Effector memory CD4-positive, alpha-beta T cell (primary cell): ENCODE data around the gene PCK1.

Experiments used
- DNase-seq, 3 donors: peaks; one replicate each; pipeline ENCODE4 v3.0.0-alpha.2; 2020
- H3K27ac ChIP-seq: 2 replicates; pipeline ENCODE4 v1.7.0; 2013; ENCODE audit warnings: mild to moderate bottlenecking, low read length, moderate library complexity; ENCODE audit not compliant: insufficient read depth, poor library complexity, severe bottlenecking
- H3K27me3 ChIP-seq: replicated peaks from 2 replicates; pipeline ENCODE4 v1.7.0; 2013; ENCODE audit warnings: mild to moderate bottlenecking, low read length; ENCODE audit not compliant: insufficient read depth, control insufficient read depth, poor library complexity, severe bottlenecking
- H3K36me3 ChIP-seq: 2 replicates; pipeline ENCODE4 v1.7.0; 2013; ENCODE audit warnings: mild to moderate bottlenecking, low read length, moderate library complexity; ENCODE audit not compliant: control insufficient read depth, insufficient read depth
- H3K4me1 ChIP-seq: 2 replicates; pipeline ENCODE4 v1.7.0; 2013; ENCODE audit warnings: low read length, mild to moderate bottlenecking; ENCODE audit not compliant: control insufficient read depth, insufficient read depth, poor library complexity, severe bottlenecking
- H3K4me3 ChIP-seq: 2 replicates; pipeline ENCODE4 v1.7.0; 2013; ENCODE audit warnings: low read length, low read depth, mild to moderate bottlenecking; ENCODE audit not compliant: insufficient read depth, poor library complexity, severe bottlenecking
- H3K9me3 ChIP-seq: 2 replicates; pipeline ENCODE4 v1.7.0; 2013; ENCODE audit warnings: mild to moderate bottlenecking, low read length, moderate library complexity; ENCODE audit not compliant: control insufficient read depth

PCK1 gene

DNA sequence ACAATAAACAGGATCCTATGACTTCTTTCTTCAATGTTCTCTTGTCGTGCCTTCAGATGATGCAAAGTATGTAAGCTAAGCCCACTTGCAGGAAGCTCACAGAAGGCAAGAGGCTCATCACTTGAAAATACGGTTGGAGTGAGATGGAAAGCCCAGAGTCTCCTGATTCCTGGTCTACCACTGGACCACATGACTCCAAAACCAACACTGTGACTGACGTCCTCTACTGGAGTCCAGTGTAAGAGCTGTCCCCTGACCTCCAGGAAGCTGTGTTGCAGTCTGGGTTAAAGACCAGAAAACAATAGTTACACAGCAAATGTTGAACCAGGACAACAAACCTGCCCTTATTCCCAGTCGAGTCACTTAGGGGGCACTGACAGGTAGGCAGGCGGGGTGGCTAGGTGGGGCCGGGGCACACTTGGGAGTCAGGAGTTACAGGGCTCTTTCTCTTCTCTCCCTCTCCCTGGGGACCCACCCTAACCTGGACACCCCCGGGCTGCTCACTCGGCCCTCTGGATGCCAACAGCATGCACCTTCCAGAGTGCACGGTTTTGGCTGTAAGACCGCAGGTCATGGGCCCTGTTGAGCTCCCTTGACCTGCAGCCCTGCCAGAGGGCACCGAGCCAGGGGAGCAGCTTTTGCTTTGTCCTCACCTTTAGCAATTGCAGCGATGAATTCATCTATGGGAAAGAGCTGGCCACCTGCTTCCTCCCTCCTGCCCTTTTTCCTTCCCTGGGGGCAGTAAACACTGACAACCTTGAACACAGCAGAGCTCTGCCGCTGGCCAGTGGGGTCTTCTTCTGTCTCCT is 7.4 kb downstream of the PCK1 start:
- Histone ChIP-seq H3K27ac (no peak overlapping the region), H3K4me1 (no peaks in the 10 kb centered on the region), H3K9me3 (no peaks in the 10 kb centered on the region), H3K4me3 (no peak overlapping the region), H3K27me3 (no peaks in the 10 kb centered on the region), H3K36me3 (no peaks in the 10 kb centered on the region)
- DNase-seq, result no peak

DNA sequence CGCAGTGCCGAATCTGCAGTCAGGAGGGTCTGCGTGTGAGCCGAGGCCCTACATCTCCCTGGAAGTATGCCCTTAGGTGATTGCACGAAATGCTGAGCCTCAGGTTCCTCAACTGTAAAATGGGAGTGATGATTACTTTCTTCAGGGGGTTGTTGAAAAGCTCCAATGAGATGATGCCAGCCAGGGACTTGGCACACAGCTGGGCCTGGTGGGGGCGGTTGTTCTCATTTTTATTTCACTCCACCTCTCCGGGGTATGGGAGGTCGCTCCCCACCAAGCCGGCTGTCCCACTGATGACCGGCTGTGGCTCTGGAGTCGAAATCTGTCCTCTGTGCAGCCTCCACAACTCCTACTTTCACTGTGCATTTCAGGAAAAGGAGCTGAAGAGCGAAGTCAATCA is 8.1 kb downstream of the PCK1 start:
- DNase-seq, result no peak
- H3K4me3 ChIP-seq, result no peak overlapping the region
- no peaks in the 10 kb centered on the region for H3K4me1 ChIP-seq
- no peaks in the 10 kb centered on the region for H3K36me3 ChIP-seq
- no peaks in the 10 kb centered on the region for H3K27me3 ChIP-seq
- H3K9me3 ChIP-seq, result no peaks in the 10 kb centered on the region
- H3K27ac ChIP-seq, result no peak overlapping the region

GRCh38 chr20:57570145-57570850 is 9.4 kb downstream of the PCK1 start:
- Histone ChIP-seq H3K27me3 (no peaks in the 10 kb centered on the region), H3K9me3 (no peaks in the 10 kb centered on the region), H3K36me3 (no peaks in the 10 kb centered on the region), H3K4me3 (no peak overlapping the region), H3K4me1 (no peaks in the 10 kb centered on the region), H3K27ac (no peak overlapping the region)
- no peak for DNase-seq

DNA sequence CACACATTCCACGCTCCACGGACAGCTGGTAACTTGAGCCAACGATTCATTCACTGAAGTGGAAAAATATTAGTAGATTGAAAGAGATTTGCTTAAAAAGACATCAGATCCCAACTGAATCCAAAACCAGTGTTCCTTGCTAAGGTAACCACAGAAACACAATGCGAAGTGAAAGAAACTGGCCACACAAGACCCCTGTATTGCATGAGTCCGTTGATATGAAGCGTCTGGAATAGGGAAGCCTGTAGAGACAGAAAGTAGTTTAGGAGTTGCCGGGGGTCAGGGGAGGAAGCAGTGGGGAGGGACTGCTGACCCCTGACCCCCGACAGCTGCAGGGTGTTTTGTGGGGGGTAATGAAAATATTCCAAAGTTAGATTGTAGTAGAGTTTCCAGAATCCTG is 10.0 kb downstream of the PCK1 start:
- no peaks in the 10 kb centered on the region for H3K9me3 ChIP-seq
- no peak for DNase-seq
- no peaks in the 10 kb centered on the region for H3K4me1 ChIP-seq
- no peaks in the 10 kb centered on the region for H3K27me3 ChIP-seq
- H3K4me3 ChIP-seq, result no peak overlapping the region
- no peaks in the 10 kb centered on the region for H3K36me3 ChIP-seq
- H3K27ac ChIP-seq, result no peak overlapping the region

DNA sequence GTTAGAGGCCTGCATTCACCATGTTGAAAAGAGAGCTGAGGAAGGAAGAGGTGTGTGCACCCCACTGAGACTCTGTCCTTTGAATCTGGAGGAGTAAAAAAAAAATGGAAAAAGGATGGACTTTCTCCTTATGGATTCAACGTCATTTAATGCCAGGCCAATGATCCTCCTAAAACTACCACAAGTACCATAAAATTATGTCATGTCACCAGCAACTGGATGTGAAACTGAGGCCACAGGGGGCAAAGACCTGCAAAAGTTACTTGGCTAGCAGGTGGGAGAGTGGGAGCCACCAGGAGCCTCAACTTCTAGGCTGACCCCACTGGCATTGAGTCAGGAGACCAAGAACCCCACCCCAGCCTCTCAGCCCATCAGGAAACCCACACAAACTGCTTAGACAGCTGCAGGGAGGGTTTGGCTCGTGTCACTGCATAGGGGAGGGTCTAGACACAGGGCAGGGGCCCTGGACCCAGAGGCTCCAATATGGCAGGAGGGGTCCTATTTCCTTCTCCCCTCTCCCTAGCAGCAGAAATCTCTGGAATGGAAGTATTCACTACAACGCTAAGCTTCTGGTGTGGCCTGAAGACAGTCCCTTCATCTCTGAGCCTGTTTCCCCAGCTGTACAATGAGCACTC is 11.0 kb downstream of the PCK1 start:
- no peak overlapping the region for H3K27ac ChIP-seq
- DNase-seq, result no peak
- no peaks in the 10 kb centered on the region for H3K36me3 ChIP-seq
- no peaks in the 10 kb centered on the region for H3K27me3 ChIP-seq
- H3K4me3 ChIP-seq, result no peak overlapping the region
- H3K4me1 ChIP-seq, result no peaks in the 10 kb centered on the region
- H3K9me3 ChIP-seq, result no peaks in the 10 kb centered on the region

DNA sequence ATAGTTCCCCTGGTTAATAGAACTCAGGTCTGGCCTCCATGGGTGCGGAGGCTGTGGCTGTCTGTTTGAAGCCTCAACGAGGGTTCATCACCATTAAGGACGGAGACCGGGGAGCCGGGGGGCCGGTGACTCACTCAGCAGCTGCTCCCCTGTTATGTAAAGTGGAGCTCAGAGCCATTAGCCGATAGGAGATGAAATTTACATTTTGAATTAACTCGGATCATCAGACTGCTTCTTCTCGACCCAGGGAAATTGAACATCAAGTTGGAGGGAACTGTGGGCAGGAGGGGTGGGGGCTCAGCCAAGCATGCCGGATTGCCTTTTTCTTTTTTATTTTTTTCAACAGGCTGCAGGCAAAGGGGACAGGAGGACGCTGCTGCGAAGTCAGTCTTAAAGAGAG is 12.3 kb downstream of the PCK1 start:
- Histone ChIP-seq H3K27me3 (no peaks in the 10 kb centered on the region), H3K4me3 (no peak overlapping the region), H3K36me3 (no peaks in the 10 kb centered on the region), H3K9me3 (no peaks in the 10 kb centered on the region), H3K27ac (no peak overlapping the region), H3K4me1 (no peaks in the 10 kb centered on the region)
- no peak for DNase-seq

GRCh38 chr20:57573894-57574293 is 13.0 kb downstream of the PCK1 start:
- no peak overlapping the region for H3K27ac ChIP-seq
- H3K27me3 ChIP-seq, result no peaks in the 10 kb centered on the region
- DNase-seq, result no peak
- H3K4me1 ChIP-seq, result no peaks in the 10 kb centered on the region
- H3K4me3 ChIP-seq, result no peak overlapping the region
- H3K36me3 ChIP-seq, result no peaks in the 10 kb centered on the region
- no peaks in the 10 kb centered on the region for H3K9me3 ChIP-seq

- Histone ChIP-seq H3K27me3 (no peaks in the 10 kb centered on the region), H3K27ac (no peak overlapping the region), H3K4me3 (no peak overlapping the region), H3K4me1 (no peaks in the 10 kb centered on the region), H3K36me3 (no peaks in the 10 kb centered on the region), H3K9me3 (no peaks in the 10 kb centered on the region)
- DNase-seq, result no peak
Observed at GRCh38 chr20:57574954-57575353, 14.0 kb downstream of the PCK1 start.

DNA sequence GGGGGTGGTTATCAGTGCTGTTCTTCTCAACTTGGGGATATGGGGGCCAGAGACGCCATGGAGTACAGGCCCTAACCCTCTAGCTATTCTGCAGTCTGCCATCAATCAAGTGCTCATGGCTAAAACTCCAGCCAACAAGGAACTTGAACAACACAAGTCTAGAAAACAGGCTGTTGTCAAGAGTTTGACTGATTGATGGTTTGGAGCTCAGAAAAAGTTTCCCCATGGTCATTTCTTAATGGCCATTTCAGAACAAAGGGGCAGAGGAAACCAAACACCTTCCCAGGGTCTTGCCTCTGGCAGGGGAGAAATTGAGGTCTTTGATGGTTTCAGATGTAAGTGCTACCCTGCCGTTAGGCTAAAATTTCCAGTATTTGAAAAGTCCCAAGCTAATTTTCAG is 15.1 kb downstream of the PCK1 start:
- no peaks in the 10 kb centered on the region for H3K9me3 ChIP-seq
- no peak overlapping the region for H3K4me3 ChIP-seq
- no peak overlapping the region for H3K27ac ChIP-seq
- H3K27me3 ChIP-seq, result no peaks in the 10 kb centered on the region
- H3K4me1 ChIP-seq, result no peaks in the 10 kb centered on the region
- H3K36me3 ChIP-seq, result no peaks in the 10 kb centered on the region
- no peak for DNase-seq
